ENCODE data around the gene EIF5B. TPM values are rescaled to one million over a fixed set of nuclear protein-coding genes. Genes with fewer than 3 reads are reported as not detected.

EIF5B gene
- total and polyA plus RNA-seq, 9 donors, result 17.5 to 38.8 (median 30.4) TPM

DNA sequence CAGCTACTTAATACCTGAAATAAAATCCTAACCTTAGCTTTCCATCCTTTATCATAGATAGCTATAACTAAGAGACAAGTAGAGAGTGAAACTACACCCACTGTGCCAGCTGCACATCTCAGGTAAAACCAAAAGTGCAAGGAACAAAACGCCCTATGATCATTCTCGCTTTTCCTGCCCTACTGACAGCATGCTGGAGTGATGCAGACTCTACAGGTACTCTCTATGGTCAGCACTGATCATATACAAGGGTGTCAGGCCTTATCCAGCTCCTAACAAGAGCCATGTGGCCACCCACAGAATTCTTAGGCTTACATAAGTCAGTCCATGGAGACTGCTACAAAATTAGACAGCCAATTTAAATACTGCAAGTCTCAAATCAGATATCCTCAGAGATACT is 107.0 kb downstream of the EIF5B start:
- no peak overlapping the region for H3K27ac ChIP-seq

DNA sequence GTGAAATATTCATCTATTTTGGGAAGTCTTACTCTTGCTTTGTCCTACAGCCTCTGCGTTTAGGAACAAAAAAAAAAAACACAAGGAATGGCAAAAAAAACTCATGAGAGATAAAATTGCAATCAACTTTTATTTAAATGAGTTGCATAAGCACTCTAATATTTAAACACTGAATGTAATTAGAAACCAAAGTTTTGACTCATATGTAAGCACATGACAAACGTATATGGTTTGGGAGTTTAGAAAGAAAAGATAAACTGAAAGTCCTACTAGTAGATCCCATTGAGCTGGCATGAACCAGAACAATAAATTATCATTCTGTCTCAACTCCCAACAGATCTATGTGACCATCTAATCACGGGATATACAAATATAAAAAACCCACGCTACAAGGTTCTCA is 107.9 kb downstream of the EIF5B start:
- H3K4me3 ChIP-seq, result no peak overlapping the region
- H3K4me1 ChIP-seq (ENCODE audit: insufficient read depth), result no peaks in the 10 kb centered on the region
- TF ChIP-seq EP300 (IDR thresholded peaks at IDR 0.05), result no peak
- no peak for TF ChIP-seq CTCF (IDR thresholded peaks at IDR 0.05)
- TF ChIP-seq POLR2A (IDR thresholded peaks at IDR 0.05), result no peak
- H3K9me3 ChIP-seq, result no peaks in the 10 kb centered on the region
- intact Hi-C loops (cut with DNase I), result no loop called here
- no peaks in the 10 kb centered on the region for H3K36me3 ChIP-seq
- no peaks in the 10 kb centered on the region for H3K27me3 ChIP-seq
- DNase-seq, result no peak
- WGBS, 3 donors, result 73 to 83% (median 75%) methylated on average over 4 of the region's 4 CpGs
- H3K27ac ChIP-seq, result no peak overlapping the region

More for the DNA sequence above, 107.0 kb downstream of the EIF5B start:
- H3K9me3 ChIP-seq, result no peaks in the 10 kb centered on the region
- WGBS, 3 donors, result 91 to 94% (median 92%) methylated on average over 2 of the region's 2 CpGs
- no peaks in the 10 kb centered on the region for H3K36me3 ChIP-seq
- no peak for TF ChIP-seq CTCF (IDR thresholded peaks at IDR 0.05)
- no peak for TF ChIP-seq EP300 (IDR thresholded peaks at IDR 0.05)
- no peak for TF ChIP-seq POLR2A (IDR thresholded peaks at IDR 0.05)
- H3K4me1 ChIP-seq (ENCODE audit: insufficient read depth), result no peaks in the 10 kb centered on the region
- H3K27me3 ChIP-seq, result no peaks in the 10 kb centered on the region
- DNase-seq, result no peak
- H3K4me3 ChIP-seq, result no peak overlapping the region
- intact Hi-C loops (cut with DNase I), result no loop called here

DNA sequence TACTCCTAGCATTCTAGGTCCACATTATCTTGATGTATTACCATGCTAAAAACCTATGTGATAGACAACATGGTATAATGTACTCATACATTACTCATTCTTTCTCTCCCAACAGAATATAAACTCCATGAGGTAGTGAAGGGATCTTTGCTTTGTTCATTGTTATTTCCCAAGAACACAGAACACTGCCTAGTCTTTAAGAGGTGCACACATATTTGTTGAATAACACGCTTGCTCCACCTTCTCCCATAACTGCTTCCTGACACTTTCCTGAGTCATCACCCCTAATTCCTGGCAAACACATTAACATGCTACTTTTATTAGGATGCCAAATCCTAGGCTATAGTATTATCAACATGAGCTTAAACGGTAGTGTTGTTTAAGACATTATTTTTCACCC is 111.4 kb downstream of the EIF5B start:
- no peak for TF ChIP-seq POLR2A (IDR thresholded peaks at IDR 0.05)
- TF ChIP-seq EP300 (IDR thresholded peaks at IDR 0.05), result no peak
- TF ChIP-seq CTCF (IDR thresholded peaks at IDR 0.05), result no peak
- intact Hi-C loops (cut with DNase I), result no loop called here
- WGBS, 3 donors, result 71 to 74% (median 72%) methylated on average over 2 of the region's 2 CpGs
- H3K36me3 ChIP-seq, result no peaks in the 10 kb centered on the region
- no peak for DNase-seq
- H3K27ac ChIP-seq, result no peak overlapping the region
- H3K4me1 ChIP-seq (ENCODE audit: insufficient read depth), result no peaks in the 10 kb centered on the region
- no peaks in the 10 kb centered on the region for H3K27me3 ChIP-seq
- no peaks in the 10 kb centered on the region for H3K9me3 ChIP-seq
- H3K4me3 ChIP-seq, result no peak overlapping the region

DNA sequence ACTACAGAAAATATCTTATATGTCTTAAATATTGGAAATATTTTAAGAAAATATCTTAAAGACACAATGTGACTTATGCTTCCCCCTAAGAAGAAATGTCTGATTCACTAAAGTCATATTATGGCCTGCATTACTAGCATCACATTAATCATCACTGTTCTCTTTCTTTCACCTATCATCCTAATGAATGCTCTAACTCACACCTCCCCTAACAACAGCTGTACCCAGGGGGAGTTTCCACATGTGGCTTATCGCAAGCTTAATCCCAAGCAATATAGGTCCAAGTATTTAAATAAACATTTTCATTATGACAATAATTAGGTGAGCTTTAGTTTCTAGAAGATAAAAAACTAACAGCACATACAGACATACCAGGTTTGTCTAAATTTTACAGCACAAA is 113.0 kb downstream of the EIF5B start:
- 81 to 91% (median 89%) methylated on average over 1 of the region's 1 CpG for WGBS, 3 donors

More for the DNA sequence above, 113.0 kb downstream of the EIF5B start:
- intact Hi-C loops (cut with DNase I), result no loop called here
- H3K4me3 ChIP-seq, result no peak overlapping the region
- no peaks in the 10 kb centered on the region for H3K4me1 ChIP-seq (ENCODE audit: insufficient read depth)
- DNase-seq, result no peak
- H3K27me3 ChIP-seq, result no peaks in the 10 kb centered on the region
- no peaks in the 10 kb centered on the region for H3K9me3 ChIP-seq
- H3K36me3 ChIP-seq, result no peaks in the 10 kb centered on the region
- no peak overlapping the region for H3K27ac ChIP-seq
- TF ChIP-seq CTCF (IDR thresholded peaks at IDR 0.05), result no peak
- TF ChIP-seq EP300 (IDR thresholded peaks at IDR 0.05), result no peak
- TF ChIP-seq POLR2A (IDR thresholded peaks at IDR 0.05), result no peak

Other genes starting within 250 kb of the EIF5B start
- 1 to 10 TPM in 2 of 7 donors, under 1 TPM in 5; 0.24 to 3.0 (median 0.86) TPM for gene C2orf15, start 195.7 kb upstream of the EIF5B start, total RNA-seq
- gene C2orf15, start 195.7 kb upstream of the EIF5B start, polyA plus RNA-seq, result under 1 TPM; 0.68 to 0.78 TPM
- gene TSGA10, start 182.4 kb upstream of the EIF5B start, total RNA-seq, result 10 to 100 TPM in 2 of 7 donors, 1 to 10 TPM in 5; 7.0 to 35.5 (median 8.7) TPM
- 1 to 10 TPM; 1.8 to 3.1 TPM for gene TSGA10, start 182.4 kb upstream of the EIF5B start, polyA plus RNA-seq
- 10 to 100 TPM in 3 of 7 donors, 1 to 10 TPM in 4; 6.2 to 12.3 (median 9.7) TPM for gene LIPT1, start 182.4 kb upstream of the EIF5B start, total RNA-seq
- 10 to 100 TPM; 13.4 to 14.6 TPM for gene LIPT1, start 182.4 kb upstream of the EIF5B start, polyA plus RNA-seq
- gene MITD1, start 156.3 kb upstream of the EIF5B start, total RNA-seq, result 10 to 100 TPM; 16.0 to 26.1 (median 20.1) TPM
- gene MITD1, start 156.3 kb upstream of the EIF5B start, polyA plus RNA-seq, result 10 to 100 TPM; 26.8 to 31.6 TPM
- gene MRPL30, start 156.2 kb upstream of the EIF5B start, total RNA-seq, result 10 to 100 TPM; 18.7 to 29.0 (median 21.8) TPM
- gene MRPL30, start 156.2 kb upstream of the EIF5B start, polyA plus RNA-seq, result 10 to 100 TPM; 18.8 to 43.8 TPM
- gene LYG2, start 81.7 kb upstream of the EIF5B start, total RNA-seq, result not detected
- gene LYG2, start 81.7 kb upstream of the EIF5B start, polyA plus RNA-seq, result not detected
- 1 to 10 TPM in 5 of 7 donors, under 1 TPM in 2; 0.56 to 3.1 (median 1.0) TPM for gene LYG1, start 36.2 kb upstream of the EIF5B start, total RNA-seq
- gene LYG1, start 36.2 kb upstream of the EIF5B start, polyA plus RNA-seq, result under 1 TPM; 0.58 to 0.96 TPM
- 10 to 100 TPM; 13.6 to 29.2 (median 21.1) TPM for gene TXNDC9, start 1.1 kb upstream of the EIF5B start, total RNA-seq
- 10 to 100 TPM; 12.0 to 13.3 TPM for gene TXNDC9, start 1.1 kb upstream of the EIF5B start, polyA plus RNA-seq
- gene REV1, start 152.6 kb downstream of the EIF5B start, total RNA-seq, result 10 to 100 TPM; 43.2 to 63.3 (median 53.1) TPM
- 10 to 100 TPM; 25.4 to 30.9 TPM for gene REV1, start 152.6 kb downstream of the EIF5B start, polyA plus RNA-seq

All from ovary (tissue), 9 donors.